Liver (tissue), 9 donors: ENCODE measurements around the gene TSPO. TPM values are rescaled to one million over a fixed set of nuclear protein-coding genes. Genes with fewer than 3 reads are reported as not detected.

Experiments used
- DNase-seq: peaks from one replicate; pipeline ENCODE4 v3.0.0-alpha.2; 2017; ENCODE audit warnings: low spot score
- H3K27ac ChIP-seq, 2 donors: one replicate each; pipeline ENCODE4 v1.7.0; 2013; ENCODE audit warnings: inconsistent platforms in 2 of 2, low read length in 2 of 2, control low read depth in 1 of 2, low read depth in 1 of 2, mild to moderate bottlenecking in 1 of 2
- H3K27me3 ChIP-seq, 4 donors: one replicate each; pipeline versions ENCODE4 v1.6.1 to v1.7.0; 2013; ENCODE audit warnings: low read length in 3 of 4, inconsistent platforms in 1 of 4, mild to moderate bottlenecking in 1 of 4, moderate library complexity in 1 of 4; ENCODE audit not compliant: control insufficient read depth in 4 of 4, insufficient read depth in 4 of 4
- H3K36me3 ChIP-seq, 4 donors: one replicate each; pipeline versions ENCODE4 v1.6.1 to v1.7.0; 2013; ENCODE audit warnings: low read length in 3 of 4, mild to moderate bottlenecking in 3 of 4, low read depth in 1 of 4, moderate library complexity in 1 of 4; ENCODE audit not compliant: control insufficient read depth in 4 of 4, insufficient read depth in 3 of 4
- H3K4me1 ChIP-seq, 4 donors: one replicate each; pipeline versions ENCODE4 v1.6.1 to v1.7.0; 2013; ENCODE audit warnings: low read length in 3 of 4, mild to moderate bottlenecking in 3 of 4, moderate library complexity in 1 of 4; ENCODE audit not compliant: control insufficient read depth in 4 of 4, insufficient read depth in 4 of 4
- H3K4me3 ChIP-seq, 3 donors: one replicate each; pipeline versions ENCODE4 v1.6.1 to v1.7.0; 2013; ENCODE audit warnings: low read length in 3 of 3, control low read depth in 1 of 3, low read depth in 1 of 3, mild to moderate bottlenecking in 1 of 3
- H3K9ac ChIP-seq, 2 donors: one replicate each; pipeline ENCODE4 v1.7.0; 2013; ENCODE audit warnings: low read length in 2 of 2, mild to moderate bottlenecking in 2 of 2, moderate library complexity in 2 of 2, control low read depth in 1 of 2, low read depth in 1 of 2
- H3K9me3 ChIP-seq, 4 donors: one replicate each; pipeline versions ENCODE4 v1.6.1 to v1.7.0; 2013; ENCODE audit warnings: low read length in 3 of 4; ENCODE audit not compliant: control insufficient read depth in 4 of 4
- CTCF ChIP-seq: fragments of 150-350 bp; IDR thresholded peaks from 2 replicates; pipeline ENCODE4 v1.5.1; 2017; ENCODE audit warnings: improper control_type of control experiment, low read depth, low read length; ENCODE audit not compliant: missing input control
- EGR1 ChIP-seq, 2 donors: IDR thresholded peaks; 2 replicates each; pipeline ENCODE4 v1.6.1; 2016 to 2018; ENCODE audit warnings: antibody characterized with exemption in 2 of 2, low read depth in 2 of 2
- FOXA1 ChIP-seq: IDR thresholded peaks from 2 replicates; pipeline ENCODE4 v1.6.1; 2016; ENCODE audit warnings: antibody characterized with exemption
- FOXA2 ChIP-seq: IDR thresholded peaks from 2 replicates; pipeline ENCODE4 v1.6.1; 2016; ENCODE audit warnings: antibody characterized with exemption
- GABPA ChIP-seq, 2 donors: IDR thresholded peaks in 1 of 2; conservative IDR thresholded peaks in 1 of 2; 2 replicates each; pipeline ENCODE4 v1.6.1; 2016; ENCODE audit warnings: antibody characterized with exemption in 2 of 2, mild to moderate bottlenecking in 1 of 2, moderate library complexity in 1 of 2
- HNF4A ChIP-seq, 2 donors: conservative IDR thresholded peaks; 2 replicates each; pipeline ENCODE4 v1.6.1; 2016; ENCODE audit warnings: antibody characterized with exemption in 2 of 2, mild to moderate bottlenecking in 2 of 2
- HNF4G ChIP-seq: IDR thresholded peaks from 2 replicates; pipeline ENCODE4 v1.6.1; 2016; ENCODE audit warnings: antibody characterized with exemption
- JUND ChIP-seq, 2 donors: IDR thresholded peaks; 2 replicates each; pipeline ENCODE4 v1.6.1; 2016; ENCODE audit warnings: antibody characterized with exemption in 2 of 2
- MAX ChIP-seq: IDR thresholded peaks from 2 replicates; pipeline ENCODE4 v1.6.1; 2016; ENCODE audit warnings: antibody characterized with exemption
- NR2F2 ChIP-seq: IDR thresholded peaks from 2 replicates; pipeline ENCODE4 v1.6.1; 2016; ENCODE audit warnings: antibody characterized with exemption
- RAD21 ChIP-seq, 2 donors: IDR thresholded peaks; 2 replicates each; pipeline ENCODE4 v1.6.1; 2016; ENCODE audit warnings: antibody characterized with exemption in 2 of 2, mild to moderate bottlenecking in 2 of 2
- REST ChIP-seq: IDR thresholded peaks from 2 replicates; pipeline ENCODE4 v1.6.1; 2016; ENCODE audit warnings: antibody characterized with exemption, mild to moderate bottlenecking
- RXRA ChIP-seq, 2 donors: IDR thresholded peaks; 2 replicates each; pipeline ENCODE4 v1.6.1; 2017 to 2018; ENCODE audit warnings: antibody characterized with exemption in 2 of 2, mild to moderate bottlenecking in 1 of 2
- SP1 ChIP-seq: IDR thresholded peaks from 2 replicates; pipeline ENCODE4 v1.6.1; 2018; ENCODE audit warnings: antibody characterized with exemption, mild to moderate bottlenecking
- TAF1 ChIP-seq: conservative IDR thresholded peaks from 2 replicates; pipeline ENCODE4 v1.6.1; 2016; ENCODE audit warnings: antibody characterized with exemption, mild to moderate bottlenecking
- YY1 ChIP-seq: IDR thresholded peaks from 2 replicates; pipeline ENCODE4 v1.6.1; 2016; ENCODE audit warnings: antibody characterized with exemption, mild to moderate bottlenecking
- WGBS: extraction: QIAGEN DNeasy Blood & Tissue Kit; methylation state at CpG from one replicate; pipeline ENCODE4 v1.1.7; 2013; 5-methylcytosine and 5-hydroxymethylcytosine counted together
- polyA plus RNA-seq, 2 donors: library from polyadenylated mRNA; stranded (reverse) in 1 of 2; unstranded in 1 of 2; fragments of 200-250 nt in 1 of 2; fragments of >200 nt in 1 of 2; fragmentation: Nextera tagmentation in 1 of 2; extraction: Ambion mirVana in 1 of 2; gene quantifications; one replicate each; pipeline versions ENCODE4 v1.2.1 to v1.2.3, GENCODE V29; 2013 to 2015
- total RNA-seq, 2 donors: library from RNA; depleted of rRNA; stranded (reverse); fragments of >200 nt; gene quantifications; one replicate each; pipeline ENCODE4 v1.2.3, GENCODE V29; 2014
- TF ChIP-seq, protein P1 (sequence below): IDR thresholded peaks from 2 replicates; pipeline ENCODE4 v1.6.1; 2016; ENCODE audit warnings: antibody characterized with exemption
- TF ChIP-seq, protein P2 (sequence below): IDR thresholded peaks from 2 replicates; pipeline ENCODE4 v1.6.1; 2016; ENCODE audit warnings: antibody characterized with exemption
- donor health status: healthy.
- donor health status: healthy.
- donor health status: healthy.
- donor health status: healthy.
- donor health status: healthy.

The TSPO gene
- total and polyA plus RNA-seq, 4 donors = 27.6 to 61.9 (median 40.2) TPM

DNA sequence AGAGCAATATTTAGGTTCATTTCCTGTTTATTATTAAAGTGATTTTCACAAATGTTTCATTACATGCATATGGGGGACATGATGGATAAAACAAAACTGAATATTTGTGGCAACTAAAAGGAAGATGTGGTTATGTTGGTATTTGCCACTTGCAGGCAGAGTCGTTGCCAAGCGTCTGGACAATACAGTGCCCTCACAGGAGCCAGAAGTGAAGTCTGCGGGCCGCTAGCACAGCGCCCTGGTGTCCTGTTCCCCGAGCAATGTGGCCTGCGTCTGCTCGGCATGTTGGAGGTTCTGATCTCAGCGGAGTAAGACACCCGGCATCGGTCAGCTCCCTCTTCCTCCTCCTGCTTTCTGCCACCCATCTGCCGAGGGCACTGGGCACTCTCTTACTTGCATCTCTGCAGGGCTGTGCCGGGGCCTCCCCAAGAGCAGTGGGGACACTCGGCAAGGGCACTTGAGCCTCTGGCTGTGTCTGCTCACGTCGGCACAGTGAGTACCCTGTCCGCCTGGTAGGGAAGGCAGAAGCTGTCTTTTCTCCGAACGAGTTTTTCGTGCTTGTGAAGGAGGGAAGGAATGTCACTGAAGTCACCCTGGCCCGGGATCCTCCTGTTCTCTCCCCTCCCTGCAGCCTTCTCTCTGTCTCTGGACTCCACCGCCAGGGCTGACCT, 46.0 kb downstream of the TSPO start:
- H3K4me1 ChIP-seq = no peaks in the 10 kb centered on the region
- no peaks in the 10 kb centered on the region for H3K36me3 ChIP-seq
- 64% methylated on average over 22 of the region's 22 CpGs for WGBS
- TF ChIP-seq YY1 = no peak
- TF ChIP-seq, protein P1, sequence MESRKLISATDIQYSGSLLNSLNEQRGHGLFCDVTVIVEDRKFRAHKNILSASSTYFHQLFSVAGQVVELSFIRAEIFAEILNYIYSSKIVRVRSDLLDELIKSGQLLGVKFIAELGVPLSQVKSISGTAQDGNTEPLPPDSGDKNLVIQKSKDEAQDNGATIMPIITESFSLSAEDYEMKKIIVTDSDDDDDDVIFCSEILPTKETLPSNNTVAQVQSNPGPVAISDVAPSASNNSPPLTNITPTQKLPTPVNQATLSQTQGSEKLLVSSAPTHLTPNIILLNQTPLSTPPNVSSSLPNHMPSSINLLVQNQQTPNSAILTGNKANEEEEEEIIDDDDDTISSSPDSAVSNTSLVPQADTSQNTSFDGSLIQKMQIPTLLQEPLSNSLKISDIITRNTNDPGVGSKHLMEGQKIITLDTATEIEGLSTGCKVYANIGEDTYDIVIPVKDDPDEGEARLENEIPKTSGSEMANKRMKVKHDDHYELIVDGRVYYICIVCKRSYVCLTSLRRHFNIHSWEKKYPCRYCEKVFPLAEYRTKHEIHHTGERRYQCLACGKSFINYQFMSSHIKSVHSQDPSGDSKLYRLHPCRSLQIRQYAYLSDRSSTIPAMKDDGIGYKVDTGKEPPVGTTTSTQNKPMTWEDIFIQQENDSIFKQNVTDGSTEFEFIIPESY = no peak
- TF ChIP-seq SP1 = no peak
- TF ChIP-seq RXRA (IDR thresholded peaks at IDR 0.05) = no peak
- TF ChIP-seq RAD21 (IDR thresholded peaks at IDR 0.05) = no peak
- no peak for TF ChIP-seq NR2F2
- TF ChIP-seq HNF4G = no peak
- TF ChIP-seq CTCF = no peak
- TF ChIP-seq TAF1 = no peak
- H3K9ac ChIP-seq = no peak overlapping the region
- H3K27me3 ChIP-seq = peaks cover 0 to 2% (median 0%) of the 10 kb centered on the region in 4 donors
- no peak overlapping the region for H3K4me3 ChIP-seq
- no peak for DNase-seq
- no peaks in the 10 kb centered on the region for H3K9me3 ChIP-seq
- no peak overlapping the region for H3K27ac ChIP-seq

DNA sequence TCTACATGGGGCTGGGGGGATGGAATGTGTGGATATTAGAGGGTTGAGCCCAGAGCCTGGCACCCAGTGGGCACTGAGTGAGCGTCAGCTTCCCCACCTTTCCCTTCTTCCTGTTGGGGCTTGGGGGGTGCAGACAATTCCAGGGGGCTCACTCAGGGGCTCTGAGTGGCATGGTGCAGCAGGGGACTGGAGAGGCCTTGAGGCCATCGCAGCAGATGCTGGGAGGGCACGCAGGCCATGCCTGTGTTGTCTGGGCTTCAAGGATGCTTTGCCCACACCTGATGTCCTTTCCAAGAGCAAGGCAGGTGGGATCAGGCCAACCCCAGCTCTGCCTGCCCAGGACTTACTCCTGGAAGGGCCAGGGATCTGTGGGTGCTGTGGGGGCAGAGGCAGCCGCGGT, 46.8 kb downstream of the TSPO start:
- no peak for DNase-seq
- Histone ChIP-seq H3K36me3 (no peaks in the 10 kb centered on the region), H3K9me3 (no peaks in the 10 kb centered on the region), H3K4me1 (no peaks in the 10 kb centered on the region), H3K27ac (no peak overlapping the region), H3K4me3 (no peak overlapping the region), H3K27me3 (peaks cover 0 to 2% (median 0%) of the 10 kb centered on the region in 4 donors), H3K9ac (no peak overlapping the region)
- TF ChIP-seq FOXA1 = no peak
- no peak for TF ChIP-seq TAF1
- no peak for TF ChIP-seq YY1
- TF ChIP-seq RAD21 (IDR thresholded peaks at IDR 0.05) = no peak
- TF ChIP-seq GABPA (IDR thresholded peaks at IDR 0.05 in 1 of 2, conservative IDR thresholded peaks at IDR 0.05 in 1 of 2) = no peak
- no peak for TF ChIP-seq REST
- no peak for TF ChIP-seq CTCF
- no peak for TF ChIP-seq SP1
- TF ChIP-seq, protein P1 = no peak
- no peak for TF ChIP-seq MAX
- TF ChIP-seq HNF4A (conservative IDR thresholded peaks at IDR 0.05) = no peak
- no peak for TF ChIP-seq RXRA (IDR thresholded peaks at IDR 0.05)
- TF ChIP-seq, protein P2, sequence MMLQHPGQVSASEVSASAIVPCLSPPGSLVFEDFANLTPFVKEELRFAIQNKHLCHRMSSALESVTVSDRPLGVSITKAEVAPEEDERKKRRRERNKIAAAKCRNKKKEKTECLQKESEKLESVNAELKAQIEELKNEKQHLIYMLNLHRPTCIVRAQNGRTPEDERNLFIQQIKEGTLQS = no peak
- no peak for TF ChIP-seq NR2F2
- no peak for TF ChIP-seq EGR1 (IDR thresholded peaks at IDR 0.05; ENCODE audit: low read depth in 2 of 2)
- no peak for TF ChIP-seq FOXA2
- TF ChIP-seq HNF4G = no peak
- TF ChIP-seq JUND (IDR thresholded peaks at IDR 0.05) = no peak
- 79% methylated on average over 5 of the region's 5 CpGs for WGBS
